Measurements from ENCODE around the gene HSPBAP1.
"Not testable (repeated sequence)": the region's sequence is repeated elsewhere in the genome, so short reads cannot be mapped to it uniquely, and the experiment has no call there.

GRCh38 chr3:122747295-122747694 lies 46.3 kb downstream of the HSPBAP1 start:
- not testable (repeated sequence) for TF ChIP-seq CTCF, POLR2A (IDR thresholded peaks at IDR 0.05)
